GM18517 (cell line): ENCODE data around the gene BRCA1.
"Not testable (repeated sequence)": the region's sequence is repeated elsewhere in the genome, so short reads cannot be mapped to it uniquely, and the experiment has no call there.

ENCODE experiments used
- ATAC-seq: cut with Tn5 transposase; IDR thresholded peaks from one replicate; pipeline ENCODE4 v1.9.1; 2021; ENCODE audit warnings: mild to moderate bottlenecking, moderate library complexity; ENCODE audit not compliant: unreplicated experiment

BRCA1 gene

DNA sequence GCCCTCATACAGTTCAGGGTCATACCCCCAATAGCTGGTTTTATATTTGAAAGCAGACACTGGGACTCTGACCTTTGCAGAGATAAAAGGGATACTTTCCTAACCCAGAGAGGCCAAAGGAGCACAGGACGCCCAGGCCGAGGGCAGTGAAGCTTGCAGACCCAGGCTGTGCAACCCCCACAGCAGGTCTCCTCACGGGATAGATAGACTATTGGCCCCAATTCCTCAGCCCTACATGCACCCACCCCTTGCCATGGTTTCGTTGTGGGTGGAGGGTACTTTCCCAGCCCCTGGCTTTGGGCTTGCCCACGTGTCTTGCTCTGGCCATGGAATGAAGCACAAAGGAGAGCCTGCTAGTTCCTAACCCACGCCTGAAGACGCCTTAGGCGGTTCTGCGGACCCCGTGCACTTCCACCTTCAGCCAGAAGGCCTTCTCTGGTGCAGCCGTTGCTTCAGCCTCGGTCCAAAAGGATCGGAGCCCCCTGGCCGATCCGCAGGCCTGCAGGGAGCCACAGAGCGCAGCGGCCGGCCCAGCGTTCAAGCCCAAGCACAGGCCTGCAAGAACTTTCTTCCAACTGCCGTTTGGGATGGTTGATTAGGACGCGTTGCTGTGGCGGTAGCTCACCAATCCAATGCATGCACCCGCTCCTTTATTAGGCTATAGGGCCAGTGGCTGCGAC, 9.8 kb upstream of the BRCA1 start:
- ATAC-seq, result no peak

DNA sequence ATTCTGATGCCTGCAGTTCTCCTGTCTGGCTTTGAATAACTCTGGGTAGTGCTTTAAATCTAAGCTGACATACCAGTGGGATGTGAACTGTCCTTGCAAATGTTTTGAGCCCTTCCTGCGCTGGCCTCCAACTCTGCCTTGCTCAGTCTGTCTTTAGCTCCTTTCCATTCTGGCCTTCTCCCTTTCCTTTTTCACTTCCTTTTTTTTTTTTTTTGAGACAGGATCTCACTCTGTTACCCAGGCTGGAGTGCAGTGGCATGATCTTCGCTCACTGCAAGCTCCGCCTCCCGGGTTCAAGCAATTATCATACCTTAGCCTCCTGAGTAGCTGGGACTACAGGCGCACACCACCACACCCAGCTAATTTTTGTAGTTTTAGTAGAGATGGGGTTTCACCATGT, 8.3 kb upstream of the BRCA1 start:
- not testable (repeated sequence) for ATAC-seq

DNA sequence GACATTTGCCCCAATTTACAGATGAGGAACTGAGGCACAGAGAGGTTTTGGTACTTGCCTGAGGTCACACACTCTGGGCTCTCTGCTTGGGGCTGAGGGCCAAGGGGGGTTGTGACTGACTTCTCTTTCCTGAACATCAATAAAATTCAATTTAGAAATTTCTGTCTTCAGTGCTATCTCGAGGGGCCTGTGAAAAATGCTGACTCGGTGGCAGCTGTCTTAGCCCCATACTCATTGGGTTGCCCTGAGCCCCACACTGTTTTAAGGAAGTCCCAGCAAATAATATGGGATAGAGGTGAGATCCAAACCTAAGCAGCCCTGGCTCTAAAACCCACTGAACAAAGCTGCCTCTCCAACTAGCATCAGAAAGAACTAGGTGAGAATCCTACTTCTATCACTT, 7.0 kb upstream of the BRCA1 start:
- no peak for ATAC-seq

DNA sequence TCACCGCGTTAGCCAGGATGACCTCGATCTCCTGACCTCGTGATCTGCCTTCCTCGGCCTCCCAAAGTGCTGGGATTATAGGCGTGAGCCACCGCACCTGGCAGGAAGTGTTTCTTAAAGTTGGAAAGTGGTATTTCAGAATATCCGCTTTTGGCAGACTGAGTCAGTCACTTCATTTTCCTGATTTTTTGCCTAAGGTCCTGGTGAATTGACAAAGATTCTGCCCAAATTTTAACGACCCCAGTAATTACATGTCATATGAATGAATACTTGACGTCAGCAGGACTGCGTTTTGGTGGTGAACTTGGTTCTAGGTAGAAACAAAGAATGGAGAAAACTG, 4.5 kb upstream of the BRCA1 start:
- ATAC-seq, result no peak

DNA sequence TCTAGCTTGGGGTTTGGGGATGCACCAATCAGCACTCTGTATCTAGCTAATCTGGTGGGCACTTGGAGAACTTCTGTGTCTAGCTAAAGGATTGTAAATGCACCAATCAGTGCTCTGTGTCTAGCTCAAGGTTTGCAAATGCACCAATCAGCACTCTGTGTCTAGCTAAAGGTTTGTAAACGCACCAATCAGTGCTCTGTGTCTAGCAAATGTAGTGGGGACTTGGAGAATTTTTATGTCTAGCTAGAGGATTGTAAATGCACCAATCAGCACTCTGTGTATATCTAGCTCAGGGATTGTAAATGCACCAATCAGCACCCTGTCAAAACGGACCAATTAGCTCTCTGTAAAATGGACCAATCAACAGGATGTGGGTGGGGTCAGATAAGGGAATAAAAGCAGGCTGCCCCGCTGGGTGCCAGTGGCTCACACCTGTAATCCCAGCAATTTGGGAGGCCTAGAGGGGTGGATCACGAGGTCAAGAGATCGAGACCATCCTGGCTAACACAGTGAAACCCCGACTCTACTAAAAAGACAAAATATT, 2.2 kb upstream of the BRCA1 start:
- not testable (repeated sequence) for ATAC-seq

DNA sequence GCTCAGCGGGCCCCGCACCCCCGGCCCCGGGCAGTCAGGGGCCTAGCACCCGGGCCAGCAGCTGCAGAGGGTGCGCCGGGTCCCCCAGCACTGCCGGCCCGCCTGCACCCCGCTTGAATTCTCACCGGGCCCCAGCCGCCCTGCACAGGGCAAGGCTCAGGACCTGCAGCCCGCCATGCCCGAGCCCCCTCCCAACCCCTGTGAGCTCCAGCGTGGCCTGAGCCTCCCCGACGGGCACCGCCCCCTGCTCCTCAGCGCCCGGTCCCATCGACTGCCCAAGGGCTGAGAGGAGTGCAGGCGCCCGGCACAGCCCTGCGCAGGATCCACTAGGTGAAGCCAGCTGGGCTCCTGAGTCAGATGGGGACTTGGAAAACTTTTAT, 1.7 kb upstream of the BRCA1 start:
- no peak for ATAC-seq

DNA sequence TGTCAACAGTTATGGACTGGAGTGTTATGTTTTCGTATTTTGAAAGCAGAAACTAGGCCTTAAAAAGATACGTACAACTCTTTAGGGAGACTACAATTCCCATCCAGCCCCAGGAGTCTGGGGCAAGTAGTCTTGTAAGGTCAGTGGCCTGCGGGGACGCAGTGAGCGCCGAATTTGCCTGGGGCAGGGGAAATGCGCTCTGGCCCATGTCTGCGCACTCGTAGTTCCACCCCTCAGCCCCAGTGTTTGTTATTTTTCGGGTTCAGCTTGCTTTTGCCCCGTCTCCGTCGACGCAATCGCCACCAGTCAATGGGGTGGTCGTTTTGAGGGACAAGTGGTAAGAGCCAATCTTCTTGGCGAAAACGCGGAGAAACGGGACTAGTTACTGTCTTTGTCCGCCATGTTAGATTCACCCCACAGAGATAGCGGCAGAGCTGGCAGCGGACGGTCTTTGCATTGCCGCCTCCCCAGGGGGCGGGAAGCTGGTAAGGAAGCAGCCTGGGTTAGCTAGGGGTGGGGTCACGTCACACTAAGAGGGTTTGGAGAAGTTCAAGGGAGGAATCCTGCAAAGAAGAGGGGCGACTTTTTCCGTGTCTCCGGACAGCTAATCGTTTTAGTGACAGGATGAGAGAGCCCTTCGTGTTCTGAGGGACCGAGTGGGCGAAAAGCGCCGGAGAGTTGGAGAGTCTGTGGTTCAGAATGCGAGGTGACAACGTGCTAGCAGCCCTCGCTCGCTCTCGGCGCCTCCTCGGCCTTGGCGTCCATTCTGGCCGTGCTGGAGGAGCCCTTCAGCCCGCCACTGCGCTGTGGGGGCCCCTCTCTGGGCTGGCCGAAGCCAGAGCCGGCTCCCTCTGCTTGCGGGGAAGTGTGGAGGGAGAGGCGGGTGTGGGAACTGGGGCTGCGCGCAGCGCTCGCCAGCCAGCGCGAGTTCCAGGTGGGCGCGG, 1.1 kb upstream of the BRCA1 start:
- ATAC-seq, result no peak

DNA sequence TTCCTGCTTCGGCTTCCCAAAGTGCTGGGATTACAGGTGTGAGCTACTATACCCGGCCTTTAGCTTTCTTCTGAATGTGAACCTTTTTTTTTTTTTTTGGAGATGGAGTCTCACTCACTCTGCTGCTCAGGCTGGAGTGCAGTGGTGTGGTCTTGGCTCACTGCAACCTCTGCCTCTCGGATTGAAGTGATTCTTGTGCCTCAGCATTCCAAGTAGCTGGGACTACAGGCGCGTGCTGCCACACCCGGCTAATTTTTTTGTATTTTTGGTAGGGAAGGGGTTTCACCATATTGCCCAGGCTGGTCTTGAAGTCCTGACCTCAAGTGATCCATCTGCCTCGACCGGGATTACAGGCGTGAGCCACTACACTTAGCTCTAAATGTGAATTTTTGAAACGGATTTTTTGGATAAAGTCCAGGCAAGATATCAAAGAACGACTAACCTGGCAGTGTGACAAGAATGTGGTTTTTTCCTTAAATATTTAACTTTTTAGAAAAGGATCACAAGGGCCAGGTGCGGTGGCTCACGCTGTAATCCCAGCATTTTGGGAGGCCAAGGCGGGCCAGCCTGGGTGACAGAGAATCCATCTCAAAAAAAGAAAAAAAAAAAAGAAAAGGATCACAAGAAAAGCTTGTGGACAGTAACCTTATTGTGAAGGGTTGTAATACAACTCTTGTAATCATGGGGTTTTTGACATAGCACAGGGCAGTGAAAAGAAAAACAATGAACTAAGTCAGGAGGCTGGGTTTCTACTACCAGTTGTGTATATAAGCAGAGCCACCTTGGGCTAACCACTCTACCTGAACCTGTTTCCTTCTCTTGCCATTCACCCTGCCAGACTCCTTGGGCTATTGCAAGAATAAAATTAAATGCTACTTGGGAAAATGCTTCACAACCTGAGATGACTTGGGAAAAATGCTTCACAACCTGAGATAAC, 6.2 kb downstream of the BRCA1 start:
- no peak for ATAC-seq

DNA sequence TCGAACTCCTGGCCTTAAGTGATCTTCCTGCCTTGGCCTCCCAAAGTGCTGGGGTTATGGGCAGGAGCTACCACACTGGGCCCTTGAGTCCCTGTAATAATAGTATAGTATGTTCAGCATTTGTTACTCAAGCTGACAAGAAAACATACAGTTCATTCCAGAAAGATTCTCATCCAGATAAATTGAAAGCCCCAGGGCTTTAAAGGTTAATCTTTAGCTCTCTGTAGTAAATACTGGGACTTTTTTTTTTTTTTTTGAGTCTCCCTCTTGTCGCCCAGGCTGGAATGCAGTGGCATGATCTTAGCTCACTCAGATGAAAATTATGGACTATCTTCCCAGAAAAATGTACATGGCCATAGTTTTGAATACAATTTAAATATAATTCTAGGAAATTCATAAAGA, 11.0 kb downstream of the BRCA1 start:
- no peak for ATAC-seq

DNA sequence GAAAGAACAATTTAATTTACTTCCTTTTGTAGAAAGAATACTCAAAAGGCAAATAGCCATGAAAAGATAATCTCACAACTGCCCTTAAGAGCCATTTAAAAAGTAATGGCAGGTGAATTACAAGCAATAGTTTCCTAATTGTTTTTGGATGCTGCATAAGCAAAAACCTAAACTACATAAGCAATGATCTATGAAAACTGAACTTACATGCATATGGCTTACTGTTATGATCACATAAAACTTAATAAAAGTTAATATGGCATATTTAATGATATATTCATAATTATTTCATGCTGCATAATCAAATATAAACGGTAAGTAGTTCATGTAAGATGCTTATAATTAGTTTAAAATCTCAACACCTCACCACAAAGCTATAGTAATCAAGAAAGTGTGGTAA, 18.6 kb downstream of the BRCA1 start:
- ATAC-seq, result no peak

DNA sequence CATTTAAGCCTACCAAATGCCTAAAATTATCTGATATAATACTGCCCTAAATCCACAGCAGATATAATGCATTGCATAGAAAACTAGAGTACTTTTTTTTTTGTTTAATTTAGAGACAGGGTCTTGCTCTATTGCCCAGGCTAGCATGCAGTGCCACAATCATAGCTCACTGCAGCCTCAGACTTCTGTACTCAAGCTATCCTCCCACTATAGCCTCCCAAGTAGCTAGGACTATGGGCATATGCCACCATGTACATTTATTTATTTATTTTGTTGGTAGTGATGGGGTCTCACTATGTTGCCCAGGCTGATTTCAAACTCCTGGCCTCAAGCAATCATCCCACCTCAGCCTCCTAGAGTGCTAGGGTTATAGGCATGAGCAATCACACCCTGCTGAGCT, 20.0 kb downstream of the BRCA1 start:
- ATAC-seq, result no peak

DNA sequence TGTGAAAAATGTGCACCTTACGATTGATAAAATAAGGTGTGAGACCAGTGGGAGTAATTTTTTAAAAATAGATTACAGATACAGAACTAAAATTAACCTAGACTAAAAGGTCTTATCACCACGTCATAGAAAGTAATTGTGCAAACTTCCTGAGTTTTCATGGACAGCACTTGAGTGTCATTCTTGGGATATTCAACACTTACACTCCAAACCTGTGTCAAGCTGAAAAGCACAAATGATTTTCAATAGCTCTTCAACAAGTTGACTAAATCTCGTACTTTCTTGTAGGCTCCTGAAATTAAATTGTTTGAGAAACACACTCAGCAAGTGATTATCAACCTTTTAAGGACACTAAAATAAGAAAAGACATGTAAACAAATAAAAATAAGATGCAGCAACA, 20.5 kb downstream of the BRCA1 start:
- no peak for ATAC-seq

DNA sequence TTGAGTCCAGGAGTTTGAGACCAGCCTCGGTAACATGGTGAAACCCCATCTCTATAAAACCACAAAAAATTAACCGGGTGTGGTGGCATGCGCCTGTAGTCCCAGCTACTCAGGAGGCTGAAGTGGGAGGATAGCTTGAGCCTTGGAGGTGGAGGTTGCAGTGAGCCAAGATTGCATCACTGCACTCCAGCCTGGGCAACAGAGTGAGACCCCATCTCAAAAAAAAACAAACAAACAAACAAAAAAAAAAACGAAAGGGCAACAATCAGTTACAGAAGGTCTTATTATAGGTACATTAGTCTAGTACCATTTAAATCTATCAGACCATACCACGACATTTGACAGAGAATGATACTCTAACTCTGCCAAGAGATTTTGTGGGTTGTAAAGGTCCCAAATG, 29.8 kb downstream of the BRCA1 start:
- ATAC-seq, result not testable (repeated sequence)

DNA sequence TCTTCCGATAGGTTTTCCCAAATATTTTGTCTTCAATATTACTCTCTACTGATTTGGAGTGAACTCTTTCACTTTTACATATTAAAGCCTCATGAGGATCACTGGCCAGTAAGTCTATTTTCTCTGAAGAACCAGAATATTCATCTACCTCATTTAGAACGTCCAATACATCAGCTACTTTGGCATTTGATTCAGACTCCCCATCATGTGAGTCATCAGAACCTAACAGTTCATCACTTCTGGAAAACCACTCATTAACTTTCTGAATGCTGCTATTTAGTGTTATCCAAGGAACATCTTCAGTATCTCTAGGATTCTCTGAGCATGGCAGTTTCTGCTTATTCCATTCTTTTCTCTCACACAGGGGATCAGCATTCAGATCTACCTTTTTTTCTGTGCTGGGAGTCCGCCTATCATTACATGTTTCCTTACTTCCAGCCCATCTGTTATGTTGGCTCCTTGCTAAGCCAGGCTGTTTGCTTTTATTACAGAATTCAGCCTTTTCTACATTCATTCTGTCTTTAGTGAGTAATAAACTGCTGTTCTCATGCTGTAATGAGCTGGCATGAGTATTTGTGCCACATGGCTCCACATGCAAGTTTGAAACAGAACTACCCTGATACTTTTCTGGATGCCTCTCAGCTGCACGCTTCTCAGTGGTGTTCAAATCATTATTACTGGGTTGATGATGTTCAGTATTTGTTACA, 30.9 kb downstream of the BRCA1 start:
- ATAC-seq, result no peak

DNA sequence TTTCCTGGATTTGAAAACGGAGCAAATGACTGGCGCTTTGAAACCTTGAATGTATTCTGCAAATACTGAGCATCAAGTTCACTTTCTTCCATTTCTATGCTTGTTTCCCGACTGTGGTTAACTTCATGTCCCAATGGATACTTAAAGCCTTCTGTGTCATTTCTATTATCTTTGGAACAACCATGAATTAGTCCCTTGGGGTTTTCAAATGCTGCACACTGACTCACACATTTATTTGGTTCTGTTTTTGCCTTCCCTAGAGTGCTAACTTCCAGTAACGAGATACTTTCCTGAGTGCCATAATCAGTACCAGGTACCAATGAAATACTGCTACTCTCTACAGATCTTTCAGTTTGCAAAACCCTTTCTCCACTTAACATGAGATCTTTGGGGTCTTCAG, 32.3 kb downstream of the BRCA1 start:
- no peak for ATAC-seq

DNA sequence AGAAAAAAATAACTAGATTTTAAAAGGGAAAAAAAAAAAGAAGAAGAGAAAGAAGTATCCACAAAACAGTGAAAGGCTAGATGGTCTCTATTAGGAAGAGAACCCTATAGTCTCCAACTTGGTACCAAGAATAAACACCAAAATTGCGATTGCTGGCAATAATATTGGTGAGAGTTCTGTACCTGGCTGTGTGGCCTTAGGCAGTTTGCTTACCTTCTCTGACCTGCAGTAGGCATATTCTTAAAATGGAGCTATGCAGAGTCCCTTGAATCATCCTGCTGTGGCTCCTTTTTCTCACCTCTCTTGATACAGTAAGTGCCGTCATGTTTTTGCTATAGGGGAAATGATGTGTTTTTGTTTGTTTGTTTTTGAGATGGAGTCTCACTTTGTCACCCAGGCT, 35.1 kb downstream of the BRCA1 start:
- ATAC-seq, result no peak

DNA sequence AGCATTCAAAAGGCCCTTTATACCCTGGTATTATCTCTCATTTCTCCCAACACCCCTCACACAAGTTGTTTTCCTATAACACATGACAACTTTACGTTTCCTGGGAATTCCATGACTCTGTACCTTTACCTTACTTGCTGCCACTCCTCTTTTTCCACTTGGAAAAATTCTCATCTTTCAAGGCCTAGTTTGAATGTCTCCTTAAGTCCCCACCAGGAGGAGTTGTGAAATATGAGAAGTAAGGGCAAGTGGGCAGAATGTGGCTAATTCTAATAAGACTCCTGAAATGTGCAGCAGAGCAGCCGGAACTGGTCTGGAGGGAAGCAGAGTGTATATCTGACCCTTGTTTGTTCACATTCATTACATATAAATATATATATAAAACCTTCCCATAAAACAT, 39.7 kb downstream of the BRCA1 start:
- ATAC-seq, result no peak

DNA sequence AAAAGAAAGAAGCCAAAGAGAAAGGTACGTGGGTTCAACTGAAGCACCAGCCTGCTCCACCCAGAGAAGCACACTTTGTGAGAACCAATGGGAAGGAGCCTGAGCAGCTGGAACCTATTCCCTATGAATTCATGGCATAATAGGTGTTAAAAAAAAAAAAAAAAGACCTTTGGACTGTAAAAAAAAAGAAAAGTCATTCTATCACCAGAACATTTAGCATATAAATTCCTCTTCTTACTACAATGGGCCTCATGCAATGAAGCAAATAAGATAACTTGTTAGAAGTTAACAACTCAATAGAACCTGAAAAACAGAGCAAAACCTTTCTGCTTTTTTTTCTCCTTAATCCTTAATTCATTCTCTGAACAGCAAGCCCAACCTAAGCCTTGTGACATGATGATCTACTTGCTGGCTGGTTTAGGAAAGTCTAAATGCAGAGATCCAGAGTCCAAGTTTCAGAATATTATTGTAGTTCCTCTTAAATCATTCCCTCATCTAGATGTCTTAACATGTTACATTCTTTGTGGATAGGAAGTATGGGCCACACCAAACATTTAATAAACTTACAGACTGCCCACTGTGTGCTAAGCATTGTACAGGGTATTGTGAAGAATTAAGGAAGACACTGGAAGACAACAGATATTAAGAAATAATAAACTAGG, 45.4 kb downstream of the BRCA1 start:
- ATAC-seq, result no peak

DNA sequence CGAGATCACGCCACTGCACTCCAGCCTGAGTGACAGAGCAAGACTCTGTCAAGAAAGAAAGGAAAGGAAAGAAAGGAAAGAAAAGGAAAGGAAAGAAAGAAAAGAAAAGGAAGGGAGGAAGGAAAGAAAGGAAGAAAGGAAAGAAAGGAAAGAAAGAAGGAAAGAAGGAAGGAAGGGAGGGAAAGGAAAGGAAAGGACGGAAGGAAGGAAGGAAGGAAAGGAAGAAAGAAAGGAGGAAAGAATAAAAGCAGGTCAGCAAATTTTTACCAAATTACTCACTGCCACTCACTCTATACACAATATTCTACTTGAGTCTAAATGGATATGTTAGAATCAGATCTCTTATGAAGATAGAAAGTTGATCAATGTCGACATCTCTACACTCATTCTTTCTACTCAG, 50.3 kb downstream of the BRCA1 start:
- ATAC-seq, result no peak

DNA sequence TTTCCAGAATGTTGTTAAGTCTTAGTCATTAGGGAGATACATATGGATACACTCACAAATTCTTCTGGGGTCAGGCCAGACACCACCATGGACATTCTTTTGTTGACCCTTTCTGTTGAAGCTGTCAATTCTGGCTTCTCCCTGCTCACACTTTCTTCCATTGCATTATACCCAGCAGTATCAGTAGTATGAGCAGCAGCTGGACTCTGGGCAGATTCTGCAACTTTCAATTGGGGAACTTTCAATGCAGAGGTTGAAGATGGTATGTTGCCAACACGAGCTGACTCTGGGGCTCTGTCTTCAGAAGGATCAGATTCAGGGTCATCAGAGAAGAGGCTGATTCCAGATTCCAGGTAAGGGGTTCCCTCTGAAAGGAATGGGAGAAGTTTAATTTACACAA, 54.3 kb downstream of the BRCA1 start:
- ATAC-seq, result no peak
